K562 (cell line): Measurements from ENCODE around the gene ABCD4. TPM values are rescaled to one million over a fixed set of nuclear protein-coding genes. Genes with fewer than 3 reads are reported as not detected.

Experiments
- BRD4 ChIP-seq: fragments of 200-600 bp; sonication (generic); IDR thresholded peaks from 2 replicates; pipeline ENCODE4 v1.6.1; 2017; ENCODE audit warnings: inconsistent platforms
- CBFB ChIP-seq: sonication (generic); formaldehyde crosslinking; IDR thresholded peaks from 2 replicates; pipeline ENCODE4 v1.4.0; 2020; ENCODE audit warnings: mild to moderate bottlenecking, missing genetic modification reagents
- CTBP1 ChIP-seq: fragments of 450-650 bp; IDR thresholded peaks from 2 replicates; pipeline ENCODE4 v1.6.1; 2016; ENCODE audit warnings: borderline replicate concordance
- CTCFL ChIP-seq: IDR thresholded peaks from 2 replicates; pipeline ENCODE4 v1.6.1; 2011; ENCODE audit warnings: borderline replicate concordance, low read depth, mild to moderate bottlenecking, moderate library complexity, low read length; ENCODE audit not compliant: insufficient read depth, poor library complexity, severe bottlenecking
- DIDO1 ChIP-seq: fragments of 450-650 bp; IDR thresholded peaks from 2 replicates; pipeline ENCODE4 v1.6.1; 2016; ENCODE audit warnings: low read depth, missing biosample characterization, missing genetic modification characterization
- E2F5 ChIP-seq: sonication (generic); formaldehyde crosslinking; IDR thresholded peaks from 2 replicates; pipeline ENCODE4 v1.8.0; 2022; ENCODE audit warnings: mild to moderate bottlenecking, missing genetic modification reagents
- FUS ChIP-seq: fragments of 200-400 bp; formaldehyde crosslinking; optimal IDR thresholded peaks from 2 replicates; pipeline ENCODE3; 2017; ENCODE audit warnings: low read depth, low read length
- IFI16 ChIP-seq: fragments of 250-450 bp; sonication (Bioruptor Pico); IDR thresholded peaks from 2 replicates; pipeline ENCODE4 v2.1.2; 2022; ENCODE audit warnings: mild to moderate bottlenecking, inconsistent platforms
- JUN ChIP-seq, 2 experiments: sonication (generic) in 1 of 2; formaldehyde crosslinking in 1 of 2; IDR thresholded peaks; 2 replicates each; pipeline versions ENCODE4 v1.6.1 to v1.8.0; 2012 to 2022; ENCODE audit warnings: borderline replicate concordance in 2 of 2, mild to moderate bottlenecking in 2 of 2, improper control_type of control experiment in 1 of 2, low read depth in 1 of 2, low read length in 1 of 2, missing genetic modification reagents in 1 of 2
- L3MBTL2 ChIP-seq: fragments of 450-650 bp; IDR thresholded peaks from 2 replicates; pipeline ENCODE4 v1.6.1; 2016; ENCODE audit warnings: mild to moderate bottlenecking, moderate library complexity
- POLR2AphosphoS5 ChIP-seq: IDR thresholded peaks from 2 replicates; pipeline ENCODE4 v1.6.1; 2011; ENCODE audit warnings: mild to moderate bottlenecking, low read depth, low read length, moderate library complexity; ENCODE audit not compliant: control insufficient read depth, insufficient read depth
- RAD21 ChIP-seq, 2 experiments: fragments of 250-450 bp in 1 of 2; fragments of 450-650 bp in 1 of 2; sonication (Bioruptor Pico) in 1 of 2; formaldehyde crosslinking in 1 of 2; IDR thresholded peaks in 1 of 2; conservative IDR thresholded peaks in 1 of 2; 2 replicates each; pipeline versions ENCODE4 v1.4.0 to v1.8.0; 2020 to 2022; ENCODE audit warnings: mild to moderate bottlenecking in 2 of 2, moderate library complexity in 1 of 2
- RCOR1 ChIP-seq, 2 experiments: IDR thresholded peaks; 2 replicates each; pipeline ENCODE4 v1.6.1; 2012; ENCODE audit warnings: low read depth in 2 of 2, low read length in 2 of 2, borderline replicate concordance in 1 of 2, improper control_type of control experiment in 1 of 2
- SAFB ChIP-seq: fragments of 200-400 bp; formaldehyde crosslinking; IDR thresholded peaks from 2 replicates; pipeline ENCODE4 v1.6.1; 2017; ENCODE audit warnings: low read depth, low read length, borderline replicate concordance
- SAP30 ChIP-seq: fragments of 200-600 bp; sonication (generic); IDR thresholded peaks from 2 replicates; pipeline ENCODE4 v1.6.1; 2012; ENCODE audit warnings: borderline replicate concordance, low read depth, mild to moderate bottlenecking, moderate library complexity, low read length, control low read depth, inconsistent platforms; ENCODE audit not compliant: insufficient read depth, poor library complexity, severe bottlenecking
- SNIP1 ChIP-seq: fragments of 450-650 bp; IDR thresholded peaks from 2 replicates; pipeline ENCODE4 v1.7.1; 2017; ENCODE audit warnings: low read depth, mild to moderate bottlenecking
- ZBTB5 ChIP-seq: fragments of 450-650 bp; IDR thresholded peaks from 2 replicates; pipeline ENCODE4 v1.6.1; 2017; ENCODE audit warnings: antibody characterized with exemption
- ZNF239 ChIP-seq: fragments of 250-450 bp; sonication (Bioruptor Pico); IDR thresholded peaks from 2 replicates; pipeline ENCODE4 v1.4.0; 2020; ENCODE audit warnings: mild to moderate bottlenecking
- ZNF717 ChIP-seq: fragments of 250-450 bp; sonication (Bioruptor Pico); IDR thresholded peaks from 2 replicates; pipeline ENCODE4 v1.5.0; 2021
- polyA plus RNA-seq, 8 experiments: library from polyadenylated mRNA; depleted of rRNA in 4 of 8; stranded (reverse) in 5 of 8; unstranded in 3 of 8; fragments of >200 nt; fragmentation: Nextera tagmentation in 2 of 8; fragmentation: Illumina TruSeq in 1 of 8; extraction: Ambion mirVana in 2 of 8; extraction: Trizol in 1 of 8; gene quantifications; 2 replicates each; pipeline versions ENCODE4 v1.2.1 to v1.2.3, GENCODE V29; 2011 to 2014; ENCODE audit warnings: inconsistent platforms in 1 of 8, missing spikeins in 1 of 8
- total RNA-seq, 7 experiments: library from RNA; depleted of rRNA in 6 of 7; stranded (reverse); fragments of >200 nt in 6 of 7; fragmentation: Illumina TruSeq in 2 of 7; extraction: Trizol in 2 of 7; gene quantifications; 2 replicates each; pipeline versions ENCODE4 v1.2.1 to v1.2.3, GENCODE V29; 2011 to 2021; ENCODE audit warnings: low replicate concordance in 1 of 7
- TF ChIP-seq, protein P1 (sequence below): sonication (generic); formaldehyde crosslinking; IDR thresholded peaks from 2 replicates; pipeline ENCODE4 v1.8.1; 2023; ENCODE audit warnings: mild to moderate bottlenecking, missing genetic modification reagents, moderate library complexity

Gene ABCD4
- total and polyA plus RNA-seq, 9 of the 15 experiments (the other 6 are each of a cell fraction or from before 2014, with no cell fraction given): 3.5 to 17.2 (median 12.4) TPM

DNA sequence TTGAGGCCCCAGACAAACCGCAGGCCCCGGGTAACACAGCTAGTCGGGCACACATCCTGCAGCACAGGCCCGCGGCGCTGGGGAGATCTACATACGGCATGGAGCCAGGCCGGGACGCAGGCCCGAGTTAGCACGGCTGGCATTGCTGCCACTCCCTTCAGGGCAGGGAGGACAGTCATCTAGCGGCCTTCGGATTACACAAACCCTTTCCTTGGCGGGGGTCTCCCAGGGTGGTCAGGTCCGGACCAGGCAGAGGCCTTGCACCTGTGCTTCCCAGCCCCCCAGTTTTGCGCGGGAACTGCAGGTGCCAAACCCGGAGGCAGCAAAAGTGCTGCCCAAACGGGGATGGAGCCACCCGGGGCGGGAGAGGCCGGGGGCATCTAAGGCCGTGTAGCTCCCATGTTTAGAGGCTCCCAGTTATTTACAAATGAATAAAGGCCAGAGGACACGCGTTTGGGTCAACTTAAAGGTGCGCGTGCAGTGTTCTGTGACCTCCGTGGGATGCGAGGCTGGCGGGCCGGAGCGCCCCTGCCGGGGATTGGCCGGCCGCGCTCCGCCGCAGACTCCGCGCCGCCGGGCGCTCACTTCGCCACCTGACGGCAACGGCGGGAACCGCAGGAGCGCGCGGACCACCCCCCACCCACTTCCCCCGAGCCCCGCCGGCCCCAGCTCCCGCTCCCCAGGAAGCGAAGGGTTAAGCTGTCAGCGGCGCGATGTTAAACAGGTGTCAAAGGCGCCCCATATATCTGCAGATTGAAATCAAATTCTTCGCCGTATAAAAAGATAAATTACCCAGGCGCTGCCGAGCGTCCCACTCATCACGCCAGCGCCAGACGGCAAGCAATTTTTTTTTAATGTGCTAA lies 45.4 kb downstream of the ABCD4 start (continued):
- peak; percentile 69 for TF ChIP-seq CTCFL
- TF ChIP-seq ZBTB5: no peak
- TF ChIP-seq FUS: no peak
- TF ChIP-seq RAD21 (CRISPR knock-in tag; conservative IDR thresholded peaks at IDR 0.05 in 1 of 2, IDR thresholded peaks at IDR 0.05 in 1 of 2): peak in 1 of 2 experiments; percentile 56; a peak in 2 of 4 replicates
- TF ChIP-seq ZNF239 (CRISPR knock-in tag): no peak
- TF ChIP-seq SNIP1: no peak
- TF ChIP-seq L3MBTL2: peak; percentile 80
- TF ChIP-seq E2F5: no peak
- no peak for TF ChIP-seq POLR2AphosphoS5
- TF ChIP-seq, protein P1, sequence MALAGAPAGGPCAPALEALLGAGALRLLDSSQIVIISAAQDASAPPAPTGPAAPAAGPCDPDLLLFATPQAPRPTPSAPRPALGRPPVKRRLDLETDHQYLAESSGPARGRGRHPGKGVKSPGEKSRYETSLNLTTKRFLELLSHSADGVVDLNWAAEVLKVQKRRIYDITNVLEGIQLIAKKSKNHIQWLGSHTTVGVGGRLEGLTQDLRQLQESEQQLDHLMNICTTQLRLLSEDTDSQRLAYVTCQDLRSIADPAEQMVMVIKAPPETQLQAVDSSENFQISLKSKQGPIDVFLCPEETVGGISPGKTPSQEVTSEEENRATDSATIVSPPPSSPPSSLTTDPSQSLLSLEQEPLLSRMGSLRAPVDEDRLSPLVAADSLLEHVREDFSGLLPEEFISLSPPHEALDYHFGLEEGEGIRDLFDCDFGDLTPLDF (CRISPR knock-in tag): no peak
- TF ChIP-seq DIDO1: no peak
- no peak for TF ChIP-seq JUN (IDR thresholded peaks at IDR 0.05; ENCODE audit: borderline replicate concordance, low read depth, low read length)
- TF ChIP-seq JUN (CRISPR knock-in tag; IDR thresholded peaks at IDR 0.05; ENCODE audit: borderline replicate concordance): no peak
- TF ChIP-seq BRD4: no peak
- no peak for TF ChIP-seq SAP30
- peak; percentile 50; the same call in 1 of the 2 replicates for TF ChIP-seq CTBP1
- no peak for TF ChIP-seq IFI16 (CRISPR knock-in tag)
- TF ChIP-seq SAFB: peak; percentile 48; the same call in 1 of the 2 replicates
- 0 out of 4 replicates have a peak, but pooled peaks of 1 of the 2 experiments have one; percentile 19 for TF ChIP-seq RCOR1 (IDR thresholded peaks at IDR 0.05; ENCODE audit: borderline replicate concordance in 1 of 2, low read depth in 2 of 2, low read length in 2 of 2)
- no peak for TF ChIP-seq ZNF717 (CRISPR knock-in tag)
- no peak for TF ChIP-seq CBFB (CRISPR knock-in tag)
